ENCODE data around the gene SLC22A6.
"Not testable (repeated sequence)": the region's sequence is repeated elsewhere in the genome, so short reads cannot be mapped to it uniquely, and the experiment has no call there.

The SLC22A6 gene

DNA sequence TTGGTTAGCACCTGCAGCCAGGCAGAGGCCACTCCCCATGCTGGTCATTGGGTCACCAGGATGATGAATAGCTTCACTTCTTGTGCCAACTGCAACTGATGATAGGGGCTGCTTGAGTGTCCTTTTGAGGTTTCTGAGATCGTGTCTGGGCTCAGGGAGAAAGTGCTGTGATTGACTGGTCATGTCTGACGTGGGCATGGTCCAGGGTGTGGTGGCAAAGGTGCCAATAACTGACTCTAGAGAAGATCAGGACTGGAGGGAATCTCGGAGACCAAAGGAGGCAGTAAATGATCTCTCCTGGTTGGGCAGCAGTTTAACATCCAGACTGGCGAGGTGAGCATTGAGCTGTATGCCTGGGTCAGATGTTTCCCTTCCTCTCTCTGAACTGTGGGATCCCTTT lies 10.0 kb upstream of the SLC22A6 start:
- H3K4me3 ChIP-seq, result no peak overlapping the region
- H3K27ac ChIP-seq, result no peak overlapping the region

GRCh38 chr11:62988276-62988675 lies 3.5 kb upstream of the SLC22A6 start:
- Histone ChIP-seq H3K4me3 (no peak overlapping the region), H3K27ac (no peak overlapping the region)

DNA sequence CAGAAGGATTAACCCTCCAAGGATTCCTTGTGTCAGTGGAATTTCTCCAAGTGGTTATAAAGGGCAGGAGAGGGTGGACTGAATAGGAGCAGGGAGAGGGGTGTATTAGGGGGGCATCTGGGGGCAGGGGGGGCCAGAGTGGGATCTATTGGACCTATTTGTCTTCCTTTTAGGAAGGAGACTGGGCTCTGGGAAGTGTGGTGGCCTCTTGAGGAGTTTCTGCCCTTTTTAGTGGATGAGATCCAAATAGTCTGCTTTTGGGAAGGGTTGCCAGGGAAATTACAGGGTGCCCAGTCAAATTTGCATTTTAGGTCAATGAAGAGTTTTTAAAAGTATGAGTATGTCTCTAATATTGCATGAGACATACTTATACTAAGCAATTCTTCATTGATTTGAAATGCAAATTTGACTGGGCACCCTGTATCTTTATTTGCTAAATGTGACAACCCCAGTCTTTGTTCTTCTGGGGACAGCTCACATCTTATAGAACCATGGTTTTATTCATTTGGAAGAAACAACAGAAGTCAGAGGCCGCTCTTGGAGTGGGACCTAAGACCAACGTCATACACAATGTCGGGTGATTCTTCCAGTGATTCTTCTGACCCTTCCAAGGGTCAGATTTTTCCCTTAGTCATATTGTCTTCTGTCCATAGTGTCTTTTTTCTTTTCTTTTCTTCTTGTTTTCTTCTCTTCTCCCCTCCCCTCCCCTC lies 429 bp upstream of the SLC22A6 start:
- H3K27ac ChIP-seq, result no peak overlapping the region
- no peak overlapping the region for H3K4me3 ChIP-seq

GRCh38 chr11:62983536-62984199 lies 1.1 kb downstream of the SLC22A6 start:
- no peak overlapping the region for H3K27ac ChIP-seq
- H3K4me3 ChIP-seq, result no peak overlapping the region

DNA sequence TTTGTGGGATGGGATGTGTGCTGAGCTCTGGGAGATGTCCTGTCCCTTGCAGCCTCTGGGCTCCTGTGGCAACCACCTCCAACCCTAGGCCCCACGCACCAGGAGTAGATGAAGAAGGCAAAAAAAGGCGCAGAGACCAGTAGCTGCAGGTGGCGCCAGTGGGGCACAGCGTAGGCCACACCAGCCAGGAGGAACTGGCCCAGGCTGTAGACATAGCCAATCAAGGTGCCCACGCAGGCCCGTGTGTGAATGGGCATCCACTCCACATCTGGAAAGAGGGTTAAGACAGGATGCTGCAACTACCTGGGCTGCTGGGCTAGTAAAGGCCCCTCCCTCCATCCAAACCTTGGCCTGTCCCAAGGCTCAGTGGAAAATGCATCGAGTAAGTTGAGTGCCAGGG lies 3.0 kb downstream of the SLC22A6 start:
- Histone ChIP-seq H3K27ac (no peak overlapping the region), H3K4me3 (no peak overlapping the region)

GRCh38 chr11:62980133-62980760 lies 4.5 kb downstream of the SLC22A6 start:
- no peak overlapping the region for H3K27ac ChIP-seq
- H3K4me3 ChIP-seq, result no peak overlapping the region

GRCh38 chr11:62976109-62976508 lies 8.7 kb downstream of the SLC22A6 start:
- H3K27ac ChIP-seq, result no peak overlapping the region
- H3K4me3 ChIP-seq, result no peak overlapping the region

DNA sequence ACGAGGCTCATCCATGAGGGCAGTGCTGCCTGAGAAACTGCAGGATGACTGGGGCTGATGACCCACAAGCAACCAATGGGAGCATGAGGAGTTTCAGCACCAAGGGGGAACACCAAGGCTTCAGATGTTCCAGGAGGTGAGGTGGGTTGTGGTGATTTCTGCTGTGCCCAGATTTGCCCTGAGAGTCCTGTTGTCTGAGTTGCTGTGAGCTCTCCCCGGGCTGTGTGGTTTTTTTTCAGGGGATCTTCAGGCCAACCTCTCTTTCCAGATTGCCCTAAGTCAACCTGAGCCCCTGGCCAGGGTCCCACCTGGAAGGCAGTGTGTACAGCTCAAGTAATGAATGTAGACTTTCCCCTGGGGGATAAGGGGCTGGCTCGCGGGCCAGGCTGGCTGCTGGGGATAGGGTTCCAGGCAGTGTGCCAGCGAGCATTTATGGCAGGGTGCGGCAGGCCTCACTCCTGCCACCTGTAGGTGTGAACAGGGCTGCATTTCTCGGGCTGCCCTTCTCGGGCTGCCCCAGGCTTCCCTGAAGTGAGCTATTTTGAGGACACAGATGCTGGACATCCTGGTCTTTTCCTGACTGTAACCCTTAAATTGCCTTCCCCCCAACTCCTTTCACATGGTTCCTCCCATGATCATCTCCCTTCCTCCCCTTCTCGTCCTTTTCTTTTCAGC lies 9.8 kb downstream of the SLC22A6 start:
- no peak overlapping the region for H3K27ac ChIP-seq
- H3K4me3 ChIP-seq, result no peak overlapping the region

DNA sequence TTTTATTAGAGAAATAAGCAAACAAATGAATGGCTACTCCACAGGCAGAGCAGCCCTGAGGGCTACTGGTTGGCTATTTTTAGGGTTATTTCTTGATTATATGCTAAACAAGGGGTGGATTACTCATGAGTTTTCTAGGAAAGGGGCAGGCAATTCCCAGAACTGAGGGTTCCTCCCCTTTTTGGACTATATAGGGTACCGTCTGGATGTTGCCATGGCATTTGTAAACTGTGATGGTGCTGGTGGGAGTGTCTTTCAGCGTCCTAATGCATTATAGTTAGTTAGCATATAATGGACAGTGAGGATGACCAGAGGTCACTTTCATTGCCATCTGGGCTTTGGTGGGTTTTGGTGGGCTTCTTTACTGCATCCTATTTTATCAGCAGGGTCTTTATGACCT lies 19.2 kb downstream of the SLC22A6 start:
- H3K27ac ChIP-seq, result no peak overlapping the region
- no peak overlapping the region for H3K4me3 ChIP-seq

GRCh38 chr11:62962391-62962790 lies 22.4 kb downstream of the SLC22A6 start:
- Histone ChIP-seq H3K4me3 (no peak overlapping the region), H3K27ac (no peak overlapping the region)

DNA sequence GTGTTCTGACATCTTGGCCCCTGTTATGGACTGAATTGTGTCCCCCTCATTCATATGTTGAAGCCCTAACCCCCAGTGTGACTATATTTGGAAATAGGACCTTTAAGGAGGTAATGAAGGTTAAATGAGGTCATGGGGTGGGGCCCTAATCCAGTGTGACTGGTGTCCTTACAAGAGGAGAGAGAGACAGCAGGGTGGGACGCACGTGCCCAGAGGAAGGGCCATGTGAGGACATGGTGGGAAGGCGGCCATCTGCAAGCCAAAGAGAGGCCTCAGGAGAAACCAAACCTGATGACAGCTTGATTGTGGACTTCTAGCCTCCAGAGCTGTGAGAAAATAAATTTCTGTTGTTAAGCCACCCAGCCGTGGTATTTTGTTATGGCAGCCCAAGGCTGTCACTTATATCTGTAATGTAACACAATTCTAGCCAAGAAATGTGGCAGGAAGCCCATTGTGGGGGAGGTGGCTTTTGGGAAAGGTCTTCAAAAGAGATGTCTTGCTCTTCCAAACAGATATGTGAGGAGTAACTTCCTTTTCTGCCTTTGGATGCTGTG lies 23.7 kb downstream of the SLC22A6 start:
- Histone ChIP-seq H3K27ac (no peak overlapping the region), H3K4me3 (no peak overlapping the region)

DNA sequence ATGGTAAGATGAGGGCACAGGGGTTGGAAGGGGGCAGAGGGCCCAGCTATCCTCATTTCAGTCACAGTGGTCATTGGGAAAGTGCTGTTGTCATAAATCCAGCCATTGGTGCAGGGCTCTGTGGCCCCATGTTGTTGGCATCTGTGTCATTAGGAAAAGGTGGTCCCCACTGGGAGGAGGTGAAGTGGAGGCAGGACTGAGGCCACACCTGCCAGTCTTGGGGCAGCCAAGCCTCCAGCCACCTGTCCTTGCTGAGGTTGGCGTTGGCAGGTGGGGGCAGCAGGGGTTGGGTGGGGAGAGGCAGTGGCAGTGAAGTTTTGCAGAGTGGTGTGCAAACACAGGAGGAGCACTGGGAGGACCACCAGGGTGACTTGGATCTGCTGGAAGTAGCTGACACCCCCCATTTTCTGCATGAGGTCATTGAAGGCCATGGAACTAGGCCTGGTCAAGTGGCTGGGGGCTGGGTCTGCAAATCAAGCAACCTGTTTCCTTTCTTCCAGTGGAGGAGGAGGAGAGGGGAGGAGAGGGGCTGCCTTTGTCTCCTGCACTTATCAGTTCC lies 25.3 kb downstream of the SLC22A6 start:
- no peak overlapping the region for H3K4me3 ChIP-seq
- H3K27ac ChIP-seq, result no peak overlapping the region

GRCh38 chr11:62958547-62959421 lies 26.0 kb downstream of the SLC22A6 start:
- no peak overlapping the region for H3K4me3 ChIP-seq
- peak overlapping the region in 1 of 21 experiments; percentile 44 for H3K27ac ChIP-seq

GRCh38 chr11:62957147-62957546 lies 27.6 kb downstream of the SLC22A6 start:
- no peak overlapping the region for H3K4me3 ChIP-seq
- no peak overlapping the region for H3K27ac ChIP-seq

DNA sequence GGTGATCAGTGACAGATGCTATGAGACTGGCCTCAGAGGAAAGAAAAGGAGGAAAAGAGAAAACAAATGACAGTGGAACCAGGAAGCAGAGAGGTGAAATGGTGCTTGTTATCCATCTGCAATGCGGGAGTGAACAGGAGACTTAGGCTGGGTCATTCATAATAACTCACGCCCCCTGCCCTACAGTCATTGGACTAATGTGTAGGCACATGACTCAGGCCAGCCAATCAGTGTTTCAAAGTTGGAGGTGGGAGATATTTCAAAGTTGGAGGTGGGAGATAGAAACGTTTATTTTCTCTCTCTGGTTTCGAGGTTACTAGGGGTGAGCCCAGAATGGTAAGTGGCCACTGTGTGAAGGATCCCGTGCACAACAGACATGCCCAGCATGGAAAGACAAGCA lies 30.3 kb downstream of the SLC22A6 start:
- Histone ChIP-seq H3K27ac (no peak overlapping the region), H3K4me3 (no peak overlapping the region)

- no peak overlapping the region for H3K27ac ChIP-seq
- H3K4me3 ChIP-seq, result no peak overlapping the region
These were observed 31.0 kb downstream of the SLC22A6 start for GRCh38 chr11:62953811-62954210.

GRCh38 chr11:62948765-62949320 lies 35.9 kb downstream of the SLC22A6 start:
- H3K27ac ChIP-seq, result no peak overlapping the region
- H3K4me3 ChIP-seq, result no peak overlapping the region

DNA sequence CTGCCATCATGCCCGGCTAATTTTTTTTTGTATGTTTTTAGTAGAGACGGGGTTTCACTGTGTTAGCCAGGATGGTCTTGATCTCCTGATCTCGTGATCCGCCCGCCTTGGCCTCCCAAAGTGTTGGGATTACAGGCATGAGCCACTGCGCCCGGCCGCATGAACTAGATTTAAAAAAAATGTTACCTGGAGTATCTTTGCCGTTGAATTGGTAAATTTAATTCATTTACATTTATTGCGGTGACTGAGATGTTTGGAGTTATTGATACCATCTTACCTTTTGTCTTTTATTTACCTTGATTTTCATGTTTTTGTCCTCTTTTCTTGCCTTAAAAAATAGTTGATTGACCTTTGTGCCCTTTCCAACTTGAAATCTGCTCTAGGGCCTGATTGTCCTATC lies 39.2 kb downstream of the SLC22A6 start:
- H3K27ac ChIP-seq, H3K4me3 ChIP-seq: not testable (repeated sequence)

- H3K27ac ChIP-seq, H3K4me3 ChIP-seq: not testable (repeated sequence)
These were observed 47.2 kb downstream of the SLC22A6 start for GRCh38 chr11:62937528-62937927.

All from skin epidermis (tissue), 12 donors.